ENCODE measurements around the gene CEACAM8. TPM values are rescaled to one million over a fixed set of nuclear protein-coding genes. Genes with fewer than 3 reads are reported as not detected.
"Not testable (repeated sequence)": the region's sequence is repeated elsewhere in the genome, so short reads cannot be mapped to it uniquely, and the experiment has no call there.

CEACAM8 gene
- total RNA-seq, 3 donors from 2014 or later (not counting 1 experiment from before 2014, with no cell fraction given) = not detected

- DNase-seq (no peak), ATAC-seq (no peak)
- H3K4me3 ChIP-seq (ENCODE audit: low read length) = no peak overlapping the region
- H3K4me1 ChIP-seq (ENCODE audit: control insufficient read depth, insufficient read depth, low read length) = no peaks in the 10 kb centered on the region
- H3K27me3 ChIP-seq (ENCODE audit: control insufficient read depth, insufficient read depth, low read length) = no peaks in the 10 kb centered on the region
- no peaks in the 10 kb centered on the region for H3K4me1 Mint-ChIP-seq
- H3K4me3 Mint-ChIP-seq = no peak overlapping the region
- no peaks in the 10 kb centered on the region for H3K9me3 ChIP-seq (ENCODE audit: control insufficient read depth, insufficient read depth, low read length)
- no peaks in the 10 kb centered on the region for H3K36me3 Mint-ChIP-seq
- WGBS (ENCODE audit: insufficient coverage) = 98% methylated on average over 2 of the region's 2 CpGs
- H3K9me3 Mint-ChIP-seq = no peaks in the 10 kb centered on the region
- no peaks in the 10 kb centered on the region for H3K36me3 ChIP-seq (ENCODE audit: control insufficient read depth, insufficient read depth, low read length)
- peaks cover 4 to 16% of the 10 kb centered on the region in 2 donors for H3K27me3 Mint-ChIP-seq (ENCODE audit: low read depth in 2 of 2)
- no peak overlapping the region for H3K27ac ChIP-seq (ENCODE audit: low read length)
- intact Hi-C loops (cut with micrococcal nuclease) = no loop called here
- TF ChIP-seq CTCF (IDR thresholded peaks at IDR 0.05) = no peak
- H3K27ac Mint-ChIP-seq = no peak overlapping the region
Observed at GRCh38 chr19:42542791-42543190, 51.9 kb downstream of the CEACAM8 start.

- Histone ChIP-seq H3K4me1 (ENCODE audit: control insufficient read depth, insufficient read depth, low read length) (no peaks in the 10 kb centered on the region), H3K36me3 (ENCODE audit: control insufficient read depth, insufficient read depth, low read length) (no peaks in the 10 kb centered on the region), H3K27me3 (ENCODE audit: control insufficient read depth, insufficient read depth, low read length) (no peaks in the 10 kb centered on the region), H3K4me3 (ENCODE audit: low read length) (no peak overlapping the region), H3K9me3 (ENCODE audit: control insufficient read depth, insufficient read depth, low read length) (no peaks in the 10 kb centered on the region), H3K27ac (ENCODE audit: low read length) (no peak overlapping the region)
- ATAC-seq (no peak), DNase-seq (no peak)
- intact Hi-C loops (cut with micrococcal nuclease) = no loop called here
- Mint-ChIP-seq H3K36me3 (no peaks in the 10 kb centered on the region), H3K4me1 (no peaks in the 10 kb centered on the region), H3K27ac (no peak overlapping the region), H3K9me3 (no peaks in the 10 kb centered on the region), H3K27me3 (ENCODE audit: low read depth in 2 of 2) (peaks cover 0 to 9% of the 10 kb centered on the region in 2 donors), H3K4me3 (no peak overlapping the region)
- no peak for TF ChIP-seq CTCF (IDR thresholded peaks at IDR 0.05)
- 93% methylated on average over 6 of the region's 8 CpGs for WGBS (ENCODE audit: insufficient coverage)
Observed at GRCh38 chr19:42540071-42540553, 54.6 kb downstream of the CEACAM8 start.

- H3K9me3 Mint-ChIP-seq = no peaks in the 10 kb centered on the region
Observed at GRCh38 chr19:42538841-42539709, 55.6 kb downstream of the CEACAM8 start.

GRCh38 chr19:42535276-42535675 is 59.4 kb downstream of the CEACAM8 start:
- H3K36me3 ChIP-seq (ENCODE audit: control insufficient read depth, insufficient read depth, low read length); H3K9me3 ChIP-seq (ENCODE audit: control insufficient read depth, insufficient read depth, low read length); H3K27me3 Mint-ChIP-seq (ENCODE audit: low read depth in 2 of 2); H3K4me1 ChIP-seq (ENCODE audit: control insufficient read depth, insufficient read depth, low read length); H3K36me3 Mint-ChIP-seq; H3K27ac ChIP-seq (ENCODE audit: low read length); H3K4me3 ChIP-seq (ENCODE audit: low read length); H3K27me3 ChIP-seq (ENCODE audit: control insufficient read depth, insufficient read depth, low read length); DNase-seq; H3K9me3 Mint-ChIP-seq; H3K4me3 Mint-ChIP-seq; H3K27ac Mint-ChIP-seq; intact Hi-C loops (cut with micrococcal nuclease); ATAC-seq; H3K4me1 Mint-ChIP-seq: not testable (repeated sequence)
- 100% methylated on average over 1 of the region's 2 CpGs for WGBS (ENCODE audit: insufficient coverage)

More at GRCh38 chr19:42538841-42539709, 55.6 kb downstream of the CEACAM8 start:
- Histone ChIP-seq H3K9me3 (ENCODE audit: control insufficient read depth, insufficient read depth, low read length) (no peaks in the 10 kb centered on the region), H3K27me3 (ENCODE audit: control insufficient read depth, insufficient read depth, low read length) (no peaks in the 10 kb centered on the region), H3K4me1 (ENCODE audit: control insufficient read depth, insufficient read depth, low read length) (no peaks in the 10 kb centered on the region), H3K4me3 (ENCODE audit: low read length) (no peak overlapping the region), H3K27ac (ENCODE audit: low read length) (no peak overlapping the region), H3K36me3 (ENCODE audit: control insufficient read depth, insufficient read depth, low read length) (no peaks in the 10 kb centered on the region)
- intact Hi-C loops (cut with micrococcal nuclease) = no loop called here
- H3K4me3 Mint-ChIP-seq = no peak overlapping the region
- H3K4me1 Mint-ChIP-seq = no peaks in the 10 kb centered on the region
- WGBS (ENCODE audit: insufficient coverage) = 82% methylated on average over 7 of the region's 7 CpGs
- ATAC-seq = no peak
- TF ChIP-seq CTCF (IDR thresholded peaks at IDR 0.05) = no peak
- no peaks in the 10 kb centered on the region for H3K36me3 Mint-ChIP-seq
- no peak overlapping the region for H3K27ac Mint-ChIP-seq
- peaks cover 0 to 9% of the 10 kb centered on the region in 2 donors for H3K27me3 Mint-ChIP-seq (ENCODE audit: low read depth in 2 of 2)
- peak in 1 of 2 donors; percentile 7 for DNase-seq

All from natural killer cell (primary cell).